ENCODE measurements around the gene LIFR. TPM values are rescaled to one million over a fixed set of nuclear protein-coding genes. Genes with fewer than 3 reads are reported as not detected.

The LIFR gene
- total and polyA plus RNA-seq, 2 donors (not counting 3 experiments of a cell fraction or from before 2014, with no cell fraction given), result 4.1 to 36.4 TPM

- peak overlapping the region; percentile 22 for H3K9ac ChIP-seq (replicated peaks; ENCODE audit: extremely low read depth, insufficient read depth, low read length)
- no peaks in the 10 kb centered on the region for H3K9me1 ChIP-seq (replicated peaks; ENCODE audit: control insufficient read depth, extremely low read depth, insufficient read depth, low read length)
- H3K79me2 ChIP-seq (ENCODE audit: control insufficient read depth, insufficient read depth, low read length), result no peaks in the 10 kb centered on the region
- DNase-seq (ENCODE audit: low read depth, low spot score) (peak; percentile 75), FAIRE-seq (peak; percentile 89)
- dilution Hi-C loops (cut with MboI; ENCODE audit: extremely low pct_ligation_motif_present, low sequenced_read_pairs) (no loop called here), intact Hi-C loops (cut with micrococcal nuclease) (no loop called here)
- H3K27ac ChIP-seq (ENCODE audit: insufficient read depth, low read depth, low read length), result peak overlapping the region; percentile 90
- H3K4me1 ChIP-seq (ENCODE audit: control insufficient read depth, extremely low read depth, insufficient read depth, low read length), result peaks cover 56% of the 10 kb centered on the region
- H3K4me3 ChIP-seq (replicated peaks in 1 of 3; ENCODE audit: insufficient read depth in 1 of 3, low read depth in 1 of 3, low read length in 3 of 3), result no peak overlapping the region
- POLR2A ChIA-PET, result interaction anchor here (0.6 kb wide), 1 partner anchor 55 kb away, joined by 6 read pairs; no protein-coding TSS in a partner anchor
- H3K4me2 ChIP-seq (ENCODE audit: insufficient read depth, low read length), result peak overlapping the region; percentile 4
- no TSS peak for BruUV-seq (replicated peaks)
- no peaks in the 10 kb centered on the region for H4K20me1 ChIP-seq (replicated peaks; ENCODE audit: control insufficient read depth, extremely low read depth, insufficient read depth, low read length)
- TF ChIP-seq FOS (IDR thresholded peaks at IDR 0.05; ENCODE audit: borderline replicate concordance, insufficient read depth, low read length) (peak; percentile 60), MAX (IDR thresholded peaks at IDR 0.05; ENCODE audit: insufficient read depth, insufficient read length) (no peak)
- no peaks in the 10 kb centered on the region for H3K36me3 ChIP-seq (ENCODE audit: control insufficient read depth in 2 of 2, extremely low read depth in 1 of 2, insufficient read depth in 2 of 2, low read length in 2 of 2)
- peak overlapping the region; percentile 30 for H2AFZ ChIP-seq (ENCODE audit: low read depth, low read length)
- no peaks in the 10 kb centered on the region for H3K9me3 ChIP-seq (replicated peaks; ENCODE audit: control insufficient read depth, insufficient read depth, low read length)
- CTCF ChIA-PET, result interaction anchor here (1.3 to 9.2 kb wide), 9 partner anchors 11 to 346 kb away, joined by 3 to 163 read pairs (median 8); no protein-coding TSS in a partner anchor
- no peaks in the 10 kb centered on the region for H3K27me3 ChIP-seq (ENCODE audit: control insufficient read depth in 2 of 2, insufficient read depth in 2 of 2, low read length in 2 of 2)
Observed at GRCh38 chr5:38462976-38463633, 93.3 kb downstream of the LIFR start.

GRCh38 chr5:38458174-38458573 lies 98.3 kb downstream of the LIFR start:
- ChIA-PET POLR2A (no interaction called here), CTCF (no interaction called here)
- no peaks in the 10 kb centered on the region for H3K36me3 ChIP-seq (ENCODE audit: control insufficient read depth in 2 of 2, extremely low read depth in 1 of 2, insufficient read depth in 2 of 2, low read length in 2 of 2)
- H3K27me3 ChIP-seq (ENCODE audit: control insufficient read depth in 2 of 2, insufficient read depth in 2 of 2, low read length in 2 of 2), result no peaks in the 10 kb centered on the region
- no peak overlapping the region for H3K9ac ChIP-seq (replicated peaks; ENCODE audit: extremely low read depth, insufficient read depth, low read length)
- dilution Hi-C loops (cut with MboI; ENCODE audit: extremely low pct_ligation_motif_present, low sequenced_read_pairs) (no loop called here), intact Hi-C loops (cut with micrococcal nuclease) (no loop called here)
- no peak overlapping the region for H3K4me2 ChIP-seq (ENCODE audit: insufficient read depth, low read length)
- H2AFZ ChIP-seq (ENCODE audit: low read depth, low read length), result no peak overlapping the region
- FAIRE-seq (no peak), DNase-seq (ENCODE audit: low read depth, low spot score) (no peak)
- no TSS peak for BruUV-seq (replicated peaks)
- no peaks in the 10 kb centered on the region for H3K9me3 ChIP-seq (replicated peaks; ENCODE audit: control insufficient read depth, insufficient read depth, low read length)
- H3K27ac ChIP-seq (ENCODE audit: insufficient read depth, low read depth, low read length), result no peak overlapping the region
- H3K9me1 ChIP-seq (replicated peaks; ENCODE audit: control insufficient read depth, extremely low read depth, insufficient read depth, low read length), result no peaks in the 10 kb centered on the region
- no peaks in the 10 kb centered on the region for H4K20me1 ChIP-seq (replicated peaks; ENCODE audit: control insufficient read depth, extremely low read depth, insufficient read depth, low read length)
- no peak overlapping the region for H3K4me3 ChIP-seq (replicated peaks in 1 of 3; ENCODE audit: insufficient read depth in 1 of 3, low read depth in 1 of 3, low read length in 3 of 3)
- no peaks in the 10 kb centered on the region for H3K79me2 ChIP-seq (ENCODE audit: control insufficient read depth, insufficient read depth, low read length)
- H3K4me1 ChIP-seq (ENCODE audit: control insufficient read depth, extremely low read depth, insufficient read depth, low read length), result peaks cover 10% of the 10 kb centered on the region
- TF ChIP-seq POLR2A (IDR thresholded peaks at IDR 0.05; ENCODE audit: low read depth, low read length) (no peak), MAX (IDR thresholded peaks at IDR 0.05; ENCODE audit: insufficient read depth, insufficient read length) (no peak), POLR2AphosphoS5 (IDR thresholded peaks at IDR 0.05; ENCODE audit: insufficient read depth, low read depth, low read length) (no peak), MYC (IDR thresholded peaks at IDR 0.05; ENCODE audit: low read depth, low read length) (no peak), JUN (IDR thresholded peaks at IDR 0.05; ENCODE audit: borderline replicate concordance, insufficient read depth, insufficient read length, low read depth) (no peak), FOS (IDR thresholded peaks at IDR 0.05; ENCODE audit: borderline replicate concordance, insufficient read depth, low read length) (no peak), EZH2 (IDR thresholded peaks at IDR 0.05; ENCODE audit: borderline replicate concordance, low read depth, low read length, severe bottlenecking) (no peak)
